D341Med (cell line): ENCODE measurements around the gene POLRMT.
"Not testable (repeated sequence)": the region's sequence is repeated elsewhere in the genome, so short reads cannot be mapped to it uniquely, and the experiment has no call there.

Experiments used
- DNase-seq: peaks from one replicate; pipeline ENCODE4 v3.0.0; 2012; ENCODE audit warnings: low spot score

POLRMT gene

GRCh38 chr19:633068-633785 is at the start of gene POLRMT:
Gene POLRMT (minus strand): TSS chr19:633537. CDS start chr19:633512, 25 bp downstream.
- peak; percentile 100 for DNase-seq

GRCh38 chr19:682678-683320 is 49.5 kb upstream of the POLRMT start:
- DNase-seq: no peak

GRCh38 chr19:681029-682019 is 48.0 kb upstream of the POLRMT start:
- peak; percentile 95 for DNase-seq

GRCh38 chr19:680287-681028 is 47.1 kb upstream of the POLRMT start:
- peak; percentile 99 for DNase-seq

DNA sequence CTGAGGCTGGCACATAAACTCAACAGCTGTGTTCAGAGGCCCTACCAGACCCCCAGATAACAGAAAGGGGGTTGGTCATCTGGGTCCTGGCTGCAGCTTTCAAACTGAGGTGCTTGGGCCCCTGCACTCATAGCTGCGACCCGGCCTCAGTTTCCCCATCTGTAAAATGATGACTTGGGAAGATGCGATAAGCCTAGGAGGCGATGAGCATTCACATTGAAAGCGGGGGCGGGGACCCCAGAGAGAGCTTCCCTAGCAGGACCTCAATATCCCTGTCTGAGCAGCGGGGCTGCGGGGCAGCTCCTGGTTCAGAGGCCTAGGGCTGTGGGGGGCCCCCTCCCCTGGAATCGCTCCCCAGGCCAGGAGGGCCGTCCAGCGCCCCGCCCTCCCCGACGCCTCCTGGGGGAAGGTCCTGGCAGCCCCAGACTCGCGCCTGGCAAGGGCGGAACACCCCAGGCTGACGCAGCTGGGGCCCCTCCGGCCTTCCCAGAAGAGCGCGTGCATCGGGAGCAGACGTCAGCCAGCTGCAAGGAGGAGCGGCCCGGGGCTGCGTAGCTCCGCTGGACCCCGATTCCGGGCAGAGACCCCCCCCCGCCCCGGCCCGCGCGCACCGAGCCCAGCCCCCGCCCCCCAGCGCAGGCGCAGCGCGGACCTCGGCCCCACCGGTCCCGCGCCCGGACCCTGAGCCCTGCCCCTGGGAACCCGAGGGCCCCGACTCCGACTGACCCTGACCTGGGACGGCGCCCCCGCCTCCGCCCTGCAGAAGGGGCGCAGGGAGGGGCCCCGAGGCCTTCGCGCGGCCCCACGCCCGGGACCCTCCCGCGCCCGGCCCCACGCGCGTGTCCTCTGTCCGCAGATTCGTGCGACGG is 46.3 kb upstream of the POLRMT start:
- peak; percentile 75 for DNase-seq

DNA sequence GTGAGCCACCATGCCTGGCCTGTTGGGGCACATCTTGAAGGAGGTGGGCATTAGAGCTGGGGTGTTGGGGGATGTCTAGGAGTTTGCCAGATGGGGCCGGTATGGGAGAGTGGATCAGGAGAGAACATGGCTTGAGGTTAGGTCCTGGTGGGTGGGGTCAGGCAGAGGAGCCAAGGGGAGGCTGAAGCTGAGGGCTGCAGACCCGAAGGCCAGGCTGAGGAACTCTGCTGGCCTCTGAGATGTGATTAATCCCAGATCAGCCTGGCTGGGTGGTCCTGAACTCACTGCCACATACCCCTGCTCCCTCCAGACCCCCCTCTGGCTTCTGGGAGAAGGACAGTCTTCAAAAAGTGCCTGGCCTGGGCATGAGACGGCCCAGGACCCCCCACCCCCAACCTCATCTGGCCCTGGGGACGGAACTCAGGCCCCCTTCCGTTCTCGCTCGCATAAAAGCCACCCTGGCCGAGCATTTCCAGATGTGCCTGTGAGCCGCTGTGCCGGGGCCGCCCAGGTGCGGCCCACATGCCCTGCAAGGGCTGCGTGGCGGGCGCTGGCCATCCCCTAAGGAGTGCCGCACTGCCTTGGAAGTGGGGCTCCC is 45.6 kb upstream of the POLRMT start:
- DNase-seq: no peak

GRCh38 chr19:677601-678436 is 44.5 kb upstream of the POLRMT start:
- DNase-seq: no peak

DNA sequence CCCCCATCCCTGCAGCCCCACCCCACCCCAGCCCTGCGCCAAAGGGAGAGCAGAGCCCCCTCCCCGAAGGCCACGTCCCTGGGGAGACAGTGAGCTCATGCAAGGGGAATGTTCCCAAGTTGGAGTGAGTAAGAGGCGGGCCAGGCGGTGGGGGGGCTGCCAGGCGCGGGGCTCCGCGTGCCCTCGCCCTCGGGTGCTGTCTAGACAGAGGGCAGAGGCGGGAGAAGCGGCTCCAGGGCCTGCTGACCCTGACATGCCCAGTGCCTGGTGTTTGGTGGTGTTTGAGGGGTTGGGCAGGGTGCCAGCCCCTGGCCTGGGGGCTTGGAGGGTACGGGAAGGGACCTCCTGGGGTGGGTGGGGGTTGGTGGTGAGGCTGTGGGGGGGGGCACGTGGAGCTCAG is 43.9 kb upstream of the POLRMT start:
- no peak for DNase-seq

- DNase-seq: peak; percentile 62
These were observed 43.2 kb upstream of the POLRMT start, which contains the start of gene FSTL3 for GRCh38 chr19:676339-677105. Gene FSTL3 (plus strand): TSS chr19:676392. CDS start chr19:676424, 32 bp downstream.

GRCh38 chr19:676007-676338 is 42.6 kb upstream of the POLRMT start:
- DNase-seq: no peak

- DNase-seq: no peak
These were observed 41.2 kb upstream of the POLRMT start for GRCh38 chr19:674282-675151.

DNA sequence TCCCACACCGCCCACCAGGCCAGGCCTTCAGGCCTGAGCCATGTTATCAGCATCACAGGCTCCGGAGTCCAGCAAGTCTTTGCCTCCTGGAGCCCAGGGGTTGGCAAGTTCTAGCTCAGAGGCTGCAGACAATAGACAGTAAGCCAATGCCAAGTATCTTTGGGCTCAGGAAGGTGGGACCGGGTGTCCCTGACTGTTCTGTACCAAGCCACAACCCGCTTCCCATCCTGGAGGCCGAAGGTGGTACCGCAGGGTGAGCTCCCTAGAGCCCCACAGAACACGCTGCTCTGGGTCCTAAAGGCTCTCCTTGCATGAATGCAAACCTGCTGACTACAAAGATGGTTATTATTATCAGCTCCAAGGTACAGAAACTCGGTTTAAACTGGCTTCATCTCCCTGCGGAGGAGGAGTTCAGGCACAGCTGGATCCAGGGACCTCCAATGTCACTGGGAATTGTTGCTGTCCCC is 37.3 kb upstream of the POLRMT start:
- DNase-seq: no peak

GRCh38 chr19:668675-669434 is 35.5 kb upstream of the POLRMT start:
- not testable (repeated sequence) for DNase-seq

DNA sequence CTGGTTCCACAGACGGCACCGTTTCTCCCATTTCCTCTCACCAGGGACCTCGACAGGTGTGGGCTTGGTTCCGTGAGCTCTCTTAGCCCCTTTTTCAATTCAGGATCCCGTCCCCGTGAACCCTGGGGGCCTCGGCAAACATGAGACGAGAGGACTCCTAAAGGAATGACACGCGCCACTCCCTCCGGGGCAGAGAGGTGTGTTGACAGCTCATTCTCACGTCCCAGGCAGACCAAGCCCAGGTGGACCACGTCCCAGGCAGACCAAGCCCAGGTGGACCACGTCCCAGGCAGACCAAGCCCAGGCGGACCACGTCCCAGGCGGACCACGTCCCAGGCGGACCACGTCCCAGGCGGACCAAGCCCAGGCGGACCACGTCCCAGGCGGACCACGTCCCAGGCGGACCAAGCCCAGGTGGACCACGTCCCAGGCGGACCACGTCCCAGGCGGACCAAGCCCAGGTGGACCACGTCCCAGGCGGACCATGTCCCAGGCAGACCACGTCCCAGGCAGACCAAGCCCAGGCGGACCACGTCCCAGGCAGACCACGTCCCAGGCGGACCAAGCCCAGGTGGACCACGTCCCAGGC is 33.7 kb upstream of the POLRMT start:
- DNase-seq: not testable (repeated sequence)

DNA sequence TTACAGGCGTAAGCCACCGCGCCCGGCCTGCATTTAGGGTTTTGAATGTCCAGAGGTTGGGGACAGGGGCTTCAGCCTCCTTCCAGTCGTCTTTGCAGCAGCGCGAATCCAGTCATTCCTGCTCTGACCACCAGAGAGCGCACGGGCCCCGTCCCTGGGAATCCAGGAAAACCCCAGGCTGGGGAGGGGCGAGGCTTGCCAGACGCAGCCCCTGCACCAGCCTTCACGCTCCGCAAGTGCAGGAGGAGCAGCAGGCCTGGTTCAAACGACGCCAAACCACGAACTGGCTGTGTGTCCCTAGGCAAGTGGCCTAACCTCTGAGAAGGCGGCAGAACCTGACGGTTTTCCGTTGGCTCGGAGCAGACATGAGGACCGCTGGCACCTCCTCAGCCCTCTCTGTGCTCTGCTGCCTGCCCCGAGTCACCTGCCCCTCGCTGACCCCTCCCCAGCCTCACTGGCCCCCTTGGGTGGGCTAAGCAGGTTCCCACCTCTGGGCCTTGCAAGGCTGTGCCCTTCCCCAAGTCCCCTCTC is 31.6 kb upstream of the POLRMT start:
- DNase-seq: peak; percentile 92

DNA sequence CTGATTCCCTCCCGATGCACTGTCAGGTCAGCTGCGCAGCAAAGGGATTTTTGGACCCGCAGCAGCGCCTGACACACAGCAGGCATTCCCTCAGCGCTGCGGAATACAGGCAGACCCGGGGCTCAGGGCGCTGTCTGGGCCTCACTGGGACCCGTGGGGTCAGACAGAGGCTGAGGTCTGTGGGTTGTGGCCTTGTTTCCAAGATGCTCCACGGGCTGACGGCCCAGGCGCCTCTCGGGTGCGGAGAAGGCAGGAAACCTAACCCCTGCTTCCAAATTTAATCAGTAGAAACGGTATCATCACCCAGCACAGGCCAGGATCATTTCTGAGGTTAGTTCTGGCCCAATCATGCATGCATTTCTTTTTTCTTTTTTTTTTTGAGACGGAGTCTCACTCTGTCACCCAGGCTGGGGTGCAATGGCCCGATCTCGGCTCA is 30.4 kb upstream of the POLRMT start:
- no peak for DNase-seq
